AG09309 (cell line): ENCODE results near the gene IFT122.

Experiments
- DNase-seq: peaks from one replicate; pipeline ENCODE4 v3.0.0-alpha.2; 2010; ENCODE audit warnings: low read depth
- H3K4me3 ChIP-seq: 2 replicates; pipeline ENCODE4 v1.5.1; 2011; ENCODE audit warnings: mild to moderate bottlenecking, low read depth, low read length, moderate library complexity; ENCODE audit not compliant: control insufficient read depth
- TF ChIP-seq, protein P1 (sequence below): IDR thresholded peaks from 2 replicates; pipeline ENCODE4 v1.5.1; 2011; ENCODE audit warnings: mild to moderate bottlenecking, low read depth, low read length, inconsistent platforms; ENCODE audit not compliant: insufficient read depth, control insufficient read depth; ENCODE audit errors: missing control alignments

The IFT122 gene

DNA sequence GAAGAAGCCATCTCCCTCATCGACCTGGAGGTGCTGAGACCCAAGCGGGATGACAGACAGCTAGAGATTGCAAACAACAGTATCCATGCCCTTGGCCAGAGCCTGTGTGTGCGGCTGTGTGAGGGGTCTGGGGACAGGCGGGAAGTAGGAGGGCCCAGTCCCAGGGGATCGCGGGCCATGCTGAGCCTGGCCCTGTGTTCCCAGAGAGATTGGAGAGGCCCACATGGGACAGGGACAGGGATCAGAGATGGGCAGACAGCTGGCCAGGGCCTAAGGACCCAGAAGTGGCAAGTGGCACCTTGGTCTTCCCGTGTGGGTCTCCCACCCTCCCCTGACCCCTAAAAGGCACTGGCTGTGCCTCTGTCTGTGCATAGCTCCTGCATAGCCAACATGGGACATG is 77.5 kb downstream of the IFT122 start:
- TF ChIP-seq, protein P1, sequence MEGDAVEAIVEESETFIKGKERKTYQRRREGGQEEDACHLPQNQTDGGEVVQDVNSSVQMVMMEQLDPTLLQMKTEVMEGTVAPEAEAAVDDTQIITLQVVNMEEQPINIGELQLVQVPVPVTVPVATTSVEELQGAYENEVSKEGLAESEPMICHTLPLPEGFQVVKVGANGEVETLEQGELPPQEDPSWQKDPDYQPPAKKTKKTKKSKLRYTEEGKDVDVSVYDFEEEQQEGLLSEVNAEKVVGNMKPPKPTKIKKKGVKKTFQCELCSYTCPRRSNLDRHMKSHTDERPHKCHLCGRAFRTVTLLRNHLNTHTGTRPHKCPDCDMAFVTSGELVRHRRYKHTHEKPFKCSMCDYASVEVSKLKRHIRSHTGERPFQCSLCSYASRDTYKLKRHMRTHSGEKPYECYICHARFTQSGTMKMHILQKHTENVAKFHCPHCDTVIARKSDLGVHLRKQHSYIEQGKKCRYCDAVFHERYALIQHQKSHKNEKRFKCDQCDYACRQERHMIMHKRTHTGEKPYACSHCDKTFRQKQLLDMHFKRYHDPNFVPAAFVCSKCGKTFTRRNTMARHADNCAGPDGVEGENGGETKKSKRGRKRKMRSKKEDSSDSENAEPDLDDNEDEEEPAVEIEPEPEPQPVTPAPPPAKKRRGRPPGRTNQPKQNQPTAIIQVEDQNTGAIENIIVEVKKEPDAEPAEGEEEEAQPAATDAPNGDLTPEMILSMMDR = no peak
- no peak for DNase-seq
- H3K4me3 ChIP-seq = no peak overlapping the region

DNA sequence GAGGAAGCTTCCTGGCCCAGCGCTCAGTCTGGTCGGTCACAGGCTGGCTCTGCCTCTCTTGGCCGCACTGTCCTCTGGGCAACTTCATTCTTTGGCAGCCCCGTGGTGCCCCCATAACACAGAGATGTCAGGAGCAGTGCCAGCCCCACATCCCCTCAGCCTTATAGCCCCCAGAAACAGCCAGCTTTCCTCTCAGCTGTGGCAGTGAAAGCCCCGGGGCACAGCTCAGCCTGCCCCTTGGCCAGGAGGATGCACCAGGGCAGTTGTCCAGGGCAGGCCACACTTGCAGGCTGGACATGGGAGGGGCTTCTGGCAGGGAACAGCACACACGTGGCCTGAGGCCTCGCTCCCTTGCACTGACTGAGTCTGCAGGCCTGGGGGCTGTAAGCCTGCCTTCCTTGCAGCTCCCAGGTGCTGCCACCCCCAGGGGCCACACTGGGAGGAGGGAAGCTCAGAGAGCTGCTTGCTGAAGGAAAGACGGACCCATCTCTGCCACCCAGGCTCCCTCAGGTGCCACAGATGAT is 78.1 kb downstream of the IFT122 start:
- no peak for DNase-seq
- no peak overlapping the region for H3K4me3 ChIP-seq
- TF ChIP-seq, protein P1 = no peak

DNA sequence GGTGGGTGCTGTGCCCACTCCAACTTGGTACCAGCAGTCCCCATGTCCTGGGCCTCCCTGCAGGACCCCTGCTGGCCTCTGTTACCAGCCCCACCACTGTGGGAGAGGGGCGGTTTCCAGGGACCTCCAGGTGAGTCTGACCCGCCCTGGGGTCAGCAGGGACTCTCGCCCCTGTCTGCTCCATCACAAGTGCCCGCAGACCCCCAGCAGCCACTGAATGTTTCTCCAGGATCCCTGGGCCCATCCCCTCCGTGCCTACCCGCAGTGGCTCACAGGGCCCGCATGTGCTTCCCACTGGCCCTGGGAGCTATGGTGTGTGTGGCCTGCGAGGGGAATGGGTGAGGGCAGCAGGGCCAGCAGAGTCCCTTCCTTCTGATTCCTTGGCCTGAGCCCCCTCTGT is 78.6 kb downstream of the IFT122 start:
- DNase-seq = no peak
- TF ChIP-seq, protein P1 = no peak

DNA sequence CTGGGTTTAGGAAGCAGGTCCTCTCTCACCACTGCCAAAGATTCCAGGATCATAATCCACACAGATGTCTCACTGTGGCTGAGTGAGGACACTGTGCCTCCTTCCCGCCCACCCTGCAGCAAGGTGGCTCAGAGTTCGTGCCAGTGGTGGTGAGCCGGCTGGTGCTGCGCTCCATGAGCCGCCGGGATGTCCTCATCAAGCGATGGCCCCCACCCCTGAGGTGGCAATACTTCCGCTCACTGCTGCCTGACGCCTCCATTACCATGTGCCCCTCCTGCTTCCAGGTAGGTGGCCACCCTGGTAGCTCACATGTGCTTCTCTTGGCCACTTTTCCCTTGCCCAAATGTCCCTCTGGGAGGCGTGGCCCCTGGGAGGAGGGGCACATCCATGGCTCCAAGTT is 79.4 kb downstream of the IFT122 start:
- no peak for DNase-seq
- H3K4me3 ChIP-seq = no peak overlapping the region
- TF ChIP-seq, protein P1 = no peak

More for the DNA sequence above, 78.6 kb downstream of the IFT122 start:
- no peak overlapping the region for H3K4me3 ChIP-seq

DNA sequence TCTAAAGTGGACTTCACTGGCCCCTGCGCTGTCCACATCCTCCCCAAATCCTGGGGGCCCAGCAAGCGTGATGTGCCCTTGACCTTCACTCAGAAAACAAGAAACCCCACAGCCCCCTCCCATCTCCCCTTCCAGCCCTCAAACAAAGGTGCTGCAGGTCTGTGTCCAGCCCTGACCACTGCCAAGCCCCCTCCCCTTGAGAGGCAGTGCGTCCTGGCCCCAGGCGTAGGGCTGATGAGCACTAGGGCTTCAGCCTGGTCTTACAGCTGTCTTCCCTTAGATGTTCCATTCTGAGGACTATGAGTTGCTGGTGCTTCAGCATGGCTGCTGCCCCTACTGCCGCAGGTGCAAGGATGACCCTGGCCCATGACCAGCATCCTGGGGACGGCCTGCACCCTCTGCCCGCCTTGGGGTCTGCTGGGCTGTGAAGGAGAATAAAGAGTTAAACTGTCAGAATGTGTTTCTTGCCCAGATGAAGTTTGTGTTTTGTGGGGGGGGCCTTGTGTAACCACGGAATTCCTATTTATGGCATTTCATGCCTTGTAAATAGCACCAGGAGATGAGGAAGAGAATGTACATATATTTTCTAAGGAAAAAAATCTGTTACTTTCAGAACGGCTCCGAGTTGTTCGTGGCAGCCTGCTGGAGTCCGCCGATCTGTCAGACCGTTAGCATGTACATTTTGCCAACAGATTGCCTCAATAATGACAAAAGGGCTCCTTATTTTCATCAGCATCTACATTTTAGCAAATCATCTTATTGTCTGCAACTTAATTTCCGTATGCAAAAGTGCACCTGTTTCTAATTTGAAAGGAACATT is 80.1 kb downstream of the IFT122 start:
- H3K4me3 ChIP-seq = no peak overlapping the region

DNA sequence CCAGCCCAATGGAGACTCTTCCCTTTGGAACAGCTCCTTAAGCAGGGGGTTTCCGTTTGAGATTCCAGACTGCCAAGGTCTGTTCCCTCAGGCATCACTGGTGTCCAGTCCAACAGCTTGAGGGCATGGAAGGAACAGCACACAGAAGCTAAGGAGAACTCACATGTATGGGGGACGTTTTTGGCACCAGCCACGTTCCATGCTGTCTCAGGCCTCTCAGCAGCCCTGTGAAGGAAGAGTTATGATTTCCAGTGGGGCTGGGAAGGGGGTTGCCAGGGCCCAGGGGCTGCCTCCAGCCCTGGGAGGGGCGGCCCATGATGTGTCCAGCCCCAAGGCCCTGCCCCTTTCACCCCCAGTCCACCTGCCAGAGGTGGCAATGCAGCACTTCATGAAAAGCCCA is 80.9 kb downstream of the IFT122 start:
- TF ChIP-seq, protein P1 = no peak
- no peak for DNase-seq
- H3K4me3 ChIP-seq = no peak overlapping the region

More for the DNA sequence above, 80.1 kb downstream of the IFT122 start:
- DNase-seq = no peak
- TF ChIP-seq, protein P1 = no peak
